OCI-LY3 (cell line): Measurements from ENCODE around the gene PLRG1.

Experiments
- H2AFZ ChIP-seq: fragments of 200-600, 300-600 bp; shearing (Covaris generic); 2 replicates; pipeline ENCODE4 v1.6.0; 2014; ENCODE audit warnings: antibody characterized with exemption, low read depth, low read length
- H3K27ac ChIP-seq: fragments of 200-600, 300-600 bp; sonication (generic); 2 replicates; pipeline ENCODE4 v1.5.1; 2014; ENCODE audit warnings: mild to moderate bottlenecking, low read length, moderate library complexity, mixed read lengths
- H3K27me3 ChIP-seq: fragments of 200-600, 300-600 bp; sonication (generic); 2 replicates; pipeline ENCODE4 v1.6.1; 2014; ENCODE audit warnings: low read depth, low read length, mixed read lengths
- H3K36me3 ChIP-seq: fragments of 200-600, 300-600 bp; sonication (generic); replicated peaks from 2 replicates; pipeline ENCODE3; 2014; ENCODE audit warnings: low read depth, low read length, mixed read lengths
- H3K4me1 ChIP-seq: fragments of 300-600, 200-600 bp; sonication (generic); 2 replicates; pipeline ENCODE4 v1.6.1; 2014; ENCODE audit warnings: low read length, mixed read lengths
- H3K4me2 ChIP-seq: fragments of 200-600, 300-600 bp; sonication (generic); 2 replicates; pipeline ENCODE4 v1.6.1; 2014; ENCODE audit warnings: low read length, mixed read lengths
- H3K4me3 ChIP-seq: fragments of 300-600, 200-600 bp; sonication (generic); 2 replicates; pipeline ENCODE4 v1.5.1; 2014; ENCODE audit warnings: antibody characterized with exemption, mild to moderate bottlenecking, low read length, moderate library complexity
- H3K79me2 ChIP-seq: fragments of 300-600, 200-600 bp; shearing (Covaris generic); 2 replicates; pipeline ENCODE4 v1.6.1; 2014; ENCODE audit warnings: mild to moderate bottlenecking, low read length, mixed read lengths
- H3K9ac ChIP-seq: fragments of 300-600, 200-600 bp; shearing (Covaris generic); 2 replicates; pipeline ENCODE4 v1.6.0; 2014; ENCODE audit warnings: mild to moderate bottlenecking, low read length, moderate library complexity
- H3K9me3 ChIP-seq: fragments of 200-600, 300-600 bp; shearing (Covaris generic); 2 replicates; pipeline ENCODE4 v1.6.1; 2014; ENCODE audit warnings: low read length, mixed read lengths; ENCODE audit not compliant: insufficient read depth
- H4K20me1 ChIP-seq: fragments of 200-600, 300-600 bp; sonication (generic); 2 replicates; pipeline ENCODE4 v1.6.1; 2016; ENCODE audit warnings: low read length, mixed read lengths; ENCODE audit not compliant: insufficient read depth
- CTCF ChIP-seq: fragments of 200-600, 300-600 bp; sonication (generic); IDR thresholded peaks from 2 replicates; pipeline ENCODE4 v1.5.1; 2014; ENCODE audit warnings: antibody characterized with exemption, low read length, low read depth
- EZH2phosphoT487 ChIP-seq: fragments of 200-600 bp; shearing (Covaris generic); IDR thresholded peaks from 2 replicates; pipeline ENCODE4 v1.6.1; 2018; ENCODE audit warnings: antibody characterized with exemption, mixed run types, low read depth

Gene PLRG1

GRCh38 chr4:154578919-154579318 is 28.7 kb upstream of the PLRG1 start:
- no peak for TF ChIP-seq EZH2phosphoT487
- TF ChIP-seq CTCF = no peak
- H3K79me2 ChIP-seq = no peaks in the 10 kb centered on the region
- no peak overlapping the region for H3K4me2 ChIP-seq
- no peaks in the 10 kb centered on the region for H4K20me1 ChIP-seq
- H3K9me3 ChIP-seq = no peaks in the 10 kb centered on the region
- H3K4me1 ChIP-seq = no peaks in the 10 kb centered on the region
- no peaks in the 10 kb centered on the region for H3K27me3 ChIP-seq
- H3K36me3 ChIP-seq = no peaks in the 10 kb centered on the region
- H3K27ac ChIP-seq = no peak overlapping the region
- H2AFZ ChIP-seq = no peak overlapping the region
- H3K4me3 ChIP-seq = no peak overlapping the region
- no peak overlapping the region for H3K9ac ChIP-seq

DNA sequence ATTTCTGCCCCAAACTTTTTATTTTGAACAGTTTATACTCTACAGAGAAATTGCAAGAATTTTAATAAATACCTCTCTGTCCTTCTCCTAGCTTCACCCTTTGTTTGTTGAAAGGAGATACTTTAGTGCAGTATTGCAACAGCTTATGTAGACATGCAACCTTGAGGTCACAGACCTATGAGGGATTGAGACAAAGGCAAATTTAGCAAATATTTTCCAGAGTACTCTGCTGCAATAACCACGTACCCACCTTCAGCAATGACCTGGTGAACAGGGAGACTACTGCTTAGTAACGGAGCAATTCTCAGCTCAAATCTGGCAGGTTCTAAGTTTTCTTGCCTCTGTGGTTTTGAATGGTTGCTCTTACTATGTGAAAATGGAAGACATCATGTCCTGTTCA is 27.1 kb upstream of the PLRG1 start:
- TF ChIP-seq EZH2phosphoT487 = no peak
- H2AFZ ChIP-seq = no peak overlapping the region
- no peak overlapping the region for H3K9ac ChIP-seq
- H3K27ac ChIP-seq = no peak overlapping the region
- no peak overlapping the region for H3K4me3 ChIP-seq
- H3K27me3 ChIP-seq = 0 out of 2 replicates have a peak, but pooled peaks cover 7% of the 10 kb centered on the region
- no peaks in the 10 kb centered on the region for H3K9me3 ChIP-seq
- H3K4me1 ChIP-seq = peaks cover 7% of the 10 kb centered on the region
- H4K20me1 ChIP-seq = no peaks in the 10 kb centered on the region
- H3K4me2 ChIP-seq = no peak overlapping the region
- H3K36me3 ChIP-seq = no peaks in the 10 kb centered on the region
- H3K79me2 ChIP-seq = no peaks in the 10 kb centered on the region

- H3K27me3 ChIP-seq = 0 out of 2 replicates have a peak, but pooled peaks cover 7% of the 10 kb centered on the region
- no peaks in the 10 kb centered on the region for H4K20me1 ChIP-seq
- TF ChIP-seq EZH2phosphoT487 (no peak), CTCF (no peak)
- no peak overlapping the region for H3K4me3 ChIP-seq
- H3K9ac ChIP-seq = no peak overlapping the region
- H3K4me2 ChIP-seq = no peak overlapping the region
- H3K4me1 ChIP-seq = peaks cover 7% of the 10 kb centered on the region
- H3K9me3 ChIP-seq = no peaks in the 10 kb centered on the region
- no peak overlapping the region for H2AFZ ChIP-seq
- H3K36me3 ChIP-seq = no peaks in the 10 kb centered on the region
- H3K27ac ChIP-seq = no peak overlapping the region
- no peaks in the 10 kb centered on the region for H3K79me2 ChIP-seq
Observed at GRCh38 chr4:154574311-154574710, 24.1 kb upstream of the PLRG1 start.

DNA sequence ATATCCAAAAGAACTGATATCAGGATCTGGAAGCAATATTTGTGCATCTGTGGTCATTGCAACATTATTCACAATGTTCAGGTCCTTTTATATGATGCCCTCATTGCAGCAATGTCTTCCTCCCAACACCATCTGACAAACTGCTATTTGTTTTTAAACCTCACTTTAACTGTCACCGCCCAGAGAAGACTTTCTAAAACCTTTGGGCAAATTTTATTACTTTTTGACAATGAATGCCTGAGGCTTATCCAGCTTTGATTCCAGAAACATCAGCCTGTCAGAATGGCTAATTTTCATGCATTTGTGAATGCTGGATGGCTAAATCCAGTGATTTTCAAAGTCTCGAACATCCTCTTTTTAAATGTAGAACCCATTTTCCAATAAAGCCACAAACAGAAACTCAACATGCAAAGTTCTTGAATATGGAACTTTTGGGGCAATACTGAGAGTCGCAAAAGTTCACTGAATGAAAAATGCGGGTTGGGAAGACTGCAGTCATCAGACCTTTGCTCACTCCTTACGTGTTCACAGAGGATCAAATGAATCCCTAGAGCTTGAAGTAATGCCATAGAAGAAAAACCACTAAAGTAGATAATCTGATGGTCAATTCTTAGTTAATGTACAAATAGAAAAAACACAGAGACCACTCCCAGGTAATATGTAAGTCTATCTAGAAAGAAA is 23.1 kb upstream of the PLRG1 start:
- no peak for TF ChIP-seq EZH2phosphoT487
- TF ChIP-seq CTCF = no peak
- no peak overlapping the region for H3K4me2 ChIP-seq
- H2AFZ ChIP-seq = peak overlapping the region; percentile 24; the same call in 1 of the 2 replicates

More for the DNA sequence above, 23.1 kb upstream of the PLRG1 start:
- 0 out of 2 replicates have a peak, but pooled peaks cover 7% of the 10 kb centered on the region for H3K27me3 ChIP-seq
- no peak overlapping the region for H3K27ac ChIP-seq
- no peaks in the 10 kb centered on the region for H3K79me2 ChIP-seq
- no peaks in the 10 kb centered on the region for H4K20me1 ChIP-seq
- H3K9ac ChIP-seq = no peak overlapping the region
- H3K9me3 ChIP-seq = no peaks in the 10 kb centered on the region
- no peak overlapping the region for H3K4me3 ChIP-seq
- peaks cover 7% of the 10 kb centered on the region for H3K4me1 ChIP-seq
- H3K36me3 ChIP-seq = no peaks in the 10 kb centered on the region
